ENCODE results near the gene DOCK7.
"Not testable (repeated sequence)": the region's sequence is repeated elsewhere in the genome, so short reads cannot be mapped to it uniquely, and the experiment has no call there.

Gene DOCK7

DNA sequence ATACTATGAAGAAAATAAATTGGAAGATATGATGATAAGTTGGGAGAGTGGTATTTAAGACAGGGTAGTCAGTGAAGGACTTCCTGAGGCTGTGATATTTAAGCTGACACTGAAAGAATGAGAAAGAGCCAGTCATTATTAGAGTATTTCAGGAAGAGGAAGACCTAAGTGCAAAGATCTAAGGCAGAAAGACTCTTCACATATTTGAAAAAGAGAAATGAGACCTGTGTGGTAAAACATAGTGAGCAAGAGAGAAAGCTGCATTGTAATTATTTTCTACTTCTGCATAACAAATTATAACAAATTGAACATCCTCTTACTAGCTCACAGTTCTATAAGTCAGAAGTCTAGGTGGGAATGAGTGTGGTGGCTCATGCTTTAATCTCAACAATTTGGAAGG lies 34.6 kb upstream of the DOCK7 start:
- no peak overlapping the region for H3K27ac ChIP-seq (ENCODE audit: low read depth, low read length)
- no peak overlapping the region for H3K9ac ChIP-seq (ENCODE audit: low read length)
- no peaks in the 10 kb centered on the region for H3K9me3 ChIP-seq (ENCODE audit: control insufficient read depth, insufficient read depth, low read depth, low read length)
- no peaks in the 10 kb centered on the region for H3K27me3 ChIP-seq (ENCODE audit: control insufficient read depth, insufficient read depth, low read length)
- H3K4me3 ChIP-seq (ENCODE audit: low read depth, low read length) = no peak overlapping the region
- peaks cover 13% of the 10 kb centered on the region for H3K4me1 ChIP-seq (ENCODE audit: control insufficient read depth, insufficient read depth, low read length)
- no peaks in the 10 kb centered on the region for H3K36me3 ChIP-seq (ENCODE audit: control insufficient read depth, insufficient read depth, low read length)

DNA sequence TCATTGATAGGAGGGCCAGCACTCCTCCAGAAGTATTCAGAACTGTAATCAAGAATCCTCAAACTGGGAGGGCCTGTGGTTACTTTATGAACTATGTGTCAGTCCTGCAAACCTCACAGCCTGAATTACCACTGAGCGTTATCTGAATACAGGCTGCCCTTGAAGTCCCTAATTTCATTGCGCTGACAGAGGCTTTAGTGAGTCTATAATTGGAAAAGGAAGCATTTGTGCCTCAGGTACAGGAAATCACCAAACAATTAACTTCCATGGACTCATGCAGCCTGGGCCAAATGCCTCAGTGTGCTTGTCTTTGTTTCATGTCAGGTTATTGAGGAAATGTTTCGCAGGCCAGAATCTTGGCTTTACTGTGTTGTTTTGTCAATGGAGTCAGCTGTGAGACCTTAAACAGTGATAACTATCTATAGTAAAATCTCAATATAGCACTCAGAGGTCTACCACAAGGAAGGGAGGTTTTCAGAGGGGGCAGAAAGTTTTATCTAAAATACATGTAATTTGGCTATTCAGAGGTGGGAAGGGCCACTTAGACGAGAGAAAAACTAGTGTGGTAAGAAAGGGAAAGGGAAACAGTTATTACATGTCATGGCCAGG lies 32.9 kb upstream of the DOCK7 start:
- Histone ChIP-seq H3K9ac (ENCODE audit: low read length) (no peak overlapping the region), H3K36me3 (ENCODE audit: control insufficient read depth, insufficient read depth, low read length) (no peaks in the 10 kb centered on the region), H3K27me3 (ENCODE audit: control insufficient read depth, insufficient read depth, low read length) (no peaks in the 10 kb centered on the region)

DNA sequence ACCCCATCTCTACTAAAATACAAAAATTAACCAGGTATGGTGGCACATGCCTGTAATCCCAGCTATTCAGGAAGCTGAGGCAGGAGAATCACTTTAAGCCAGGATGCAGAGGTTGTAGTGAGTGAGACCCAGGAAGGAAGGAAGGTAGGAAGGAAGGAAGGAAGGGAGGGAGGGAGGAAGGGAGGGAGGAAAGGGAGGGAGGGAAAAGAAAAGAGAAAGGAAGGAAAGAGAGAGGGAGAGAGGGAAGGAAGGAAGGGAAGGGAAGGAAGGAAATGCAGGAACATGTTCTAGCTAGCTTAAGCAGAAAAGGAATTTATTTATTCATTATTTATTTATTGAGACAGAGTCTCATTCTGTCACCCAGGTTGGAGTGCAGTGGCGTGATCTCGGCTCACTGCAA lies 30.2 kb upstream of the DOCK7 start:
- H3K27ac ChIP-seq (ENCODE audit: low read depth, low read length); H3K4me3 ChIP-seq (ENCODE audit: low read depth, low read length); H3K9me3 ChIP-seq (ENCODE audit: control insufficient read depth, insufficient read depth, low read depth, low read length); H3K27me3 ChIP-seq (ENCODE audit: control insufficient read depth, insufficient read depth, low read length); H3K36me3 ChIP-seq (ENCODE audit: control insufficient read depth, insufficient read depth, low read length); H3K9ac ChIP-seq (ENCODE audit: low read length); H3K4me1 ChIP-seq (ENCODE audit: control insufficient read depth, insufficient read depth, low read length): not testable (repeated sequence)

More for the DNA sequence above, 32.9 kb upstream of the DOCK7 start:
- H3K9me3 ChIP-seq (ENCODE audit: control insufficient read depth, insufficient read depth, low read depth, low read length) = no peaks in the 10 kb centered on the region
- peaks cover 12% of the 10 kb centered on the region for H3K4me1 ChIP-seq (ENCODE audit: control insufficient read depth, insufficient read depth, low read length)
- H3K4me3 ChIP-seq (ENCODE audit: low read depth, low read length) = no peak overlapping the region
- H3K27ac ChIP-seq (ENCODE audit: low read depth, low read length) = no peak overlapping the region

DNA sequence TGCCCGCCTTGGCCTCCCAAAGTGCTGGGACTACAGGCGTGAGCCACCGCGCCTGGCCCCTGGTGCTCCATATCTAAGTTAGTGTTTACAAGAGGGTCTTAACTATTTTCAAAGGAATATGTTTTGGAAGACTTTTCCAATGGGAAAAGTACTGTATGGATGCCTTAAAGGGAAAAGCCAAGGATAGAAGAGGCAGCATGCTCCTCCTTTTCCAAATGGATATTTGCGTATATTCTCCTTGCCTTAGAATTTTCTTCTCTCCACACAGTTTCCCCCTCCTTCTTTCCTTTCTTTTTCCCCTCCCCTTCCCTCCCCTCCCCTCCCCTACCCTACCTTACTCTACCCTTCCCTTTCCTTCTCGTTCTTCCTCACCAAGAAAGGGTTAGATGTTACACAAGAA lies 29.3 kb upstream of the DOCK7 start:
- Histone ChIP-seq H3K36me3 (ENCODE audit: control insufficient read depth, insufficient read depth, low read length) (no peaks in the 10 kb centered on the region), H3K27me3 (ENCODE audit: control insufficient read depth, insufficient read depth, low read length) (no peaks in the 10 kb centered on the region), H3K4me1 (ENCODE audit: control insufficient read depth, insufficient read depth, low read length) (peaks cover 6% of the 10 kb centered on the region; the same call in 1 of the 2 replicates), H3K4me3 (ENCODE audit: low read depth, low read length) (no peak overlapping the region), H3K9ac (ENCODE audit: low read length) (no peak overlapping the region), H3K27ac (ENCODE audit: low read depth, low read length) (no peak overlapping the region), H3K9me3 (ENCODE audit: control insufficient read depth, insufficient read depth, low read depth, low read length) (no peaks in the 10 kb centered on the region)

DNA sequence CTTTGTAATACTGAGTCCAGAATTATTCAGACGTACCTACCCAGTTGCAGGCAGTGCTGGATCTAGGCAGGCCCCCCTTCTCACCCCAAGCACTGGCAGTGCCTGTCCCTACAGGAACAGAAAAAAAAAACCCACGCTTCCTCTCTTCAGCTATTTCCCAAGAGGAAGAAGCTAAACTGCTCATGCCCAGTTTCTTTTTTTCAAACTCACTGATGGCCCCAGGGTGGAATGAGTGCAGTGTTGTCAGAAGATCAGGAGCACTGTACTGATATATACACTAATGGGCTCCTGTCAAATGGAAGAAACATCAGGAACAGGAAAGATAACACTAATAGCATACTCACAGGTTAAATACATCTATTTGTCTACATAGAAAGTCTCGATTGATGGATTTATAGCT lies 28.2 kb upstream of the DOCK7 start:
- Histone ChIP-seq H3K9me3 (ENCODE audit: control insufficient read depth, insufficient read depth, low read depth, low read length) (no peaks in the 10 kb centered on the region), H3K4me1 (ENCODE audit: control insufficient read depth, insufficient read depth, low read length) (peaks cover 6% of the 10 kb centered on the region; the same call in 1 of the 2 replicates), H3K9ac (ENCODE audit: low read length) (no peak overlapping the region), H3K27ac (ENCODE audit: low read depth, low read length) (no peak overlapping the region), H3K4me3 (ENCODE audit: low read depth, low read length) (no peak overlapping the region), H3K36me3 (ENCODE audit: control insufficient read depth, insufficient read depth, low read length) (no peaks in the 10 kb centered on the region), H3K27me3 (ENCODE audit: control insufficient read depth, insufficient read depth, low read length) (no peaks in the 10 kb centered on the region)

DNA sequence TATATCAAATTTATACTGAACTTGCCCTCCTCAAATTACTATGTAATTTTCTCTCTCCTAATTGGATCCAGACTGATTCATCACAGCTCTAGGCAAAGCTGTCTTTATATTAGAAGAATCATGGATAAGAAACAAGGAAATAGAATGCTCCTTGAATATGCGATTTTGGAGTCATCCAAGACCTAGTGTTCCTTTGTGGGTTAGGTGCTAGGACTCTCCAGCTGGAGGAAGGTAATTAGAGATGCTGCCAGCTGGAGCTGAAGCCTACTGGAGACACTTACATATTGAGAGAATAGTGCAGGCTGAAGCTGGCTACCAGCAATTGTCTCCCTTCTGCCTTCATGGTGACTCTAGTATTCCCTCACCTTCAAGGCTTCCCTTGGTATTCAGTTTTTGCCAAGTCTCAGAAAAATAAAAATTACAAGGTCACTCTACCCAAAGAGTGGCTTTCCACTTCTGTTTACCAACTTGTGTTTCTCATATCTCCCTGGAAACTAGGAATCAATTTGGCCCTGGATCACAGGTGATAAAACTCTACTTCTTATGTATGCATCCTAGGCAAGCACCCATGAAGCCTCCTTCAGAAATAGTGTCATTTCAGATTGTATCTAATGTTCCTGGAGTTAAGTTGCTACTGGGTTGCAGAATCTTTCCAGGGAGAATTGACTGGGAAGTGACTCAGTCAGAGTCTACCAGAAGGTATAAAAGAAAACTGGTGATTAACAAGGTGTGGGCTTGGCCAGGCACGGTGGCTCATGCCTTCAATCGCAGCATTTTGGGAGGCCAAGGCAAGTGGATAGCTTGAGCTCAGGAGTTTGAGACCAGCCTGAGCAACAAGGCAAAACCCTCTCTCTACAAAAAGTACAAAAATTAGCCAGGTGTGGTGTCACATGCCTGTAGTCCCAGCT lies 24.4 kb upstream of the DOCK7 start:
- no peak overlapping the region for H3K9ac ChIP-seq (ENCODE audit: low read length)

DNA sequence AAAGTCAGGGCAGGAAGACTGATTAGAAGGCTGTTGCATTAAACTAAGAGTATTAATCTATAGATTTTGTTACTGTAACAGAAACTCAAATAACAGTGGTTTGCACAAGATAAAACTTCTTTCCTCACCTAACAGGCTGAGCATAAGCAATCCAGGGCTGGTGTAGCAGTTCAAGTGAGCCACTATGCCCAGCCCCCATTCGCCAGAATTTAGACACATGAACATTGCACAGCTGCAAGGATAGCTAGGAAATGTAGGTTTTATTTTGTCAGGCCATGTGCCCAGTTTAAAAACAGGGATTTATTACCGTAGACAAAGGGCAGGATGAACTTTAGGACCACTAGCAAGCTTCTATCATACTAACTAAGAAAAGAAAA lies 19.5 kb upstream of the DOCK7 start:
- H3K4me3 ChIP-seq (ENCODE audit: low read depth, low read length) = no peak overlapping the region
- no peak overlapping the region for H3K27ac ChIP-seq (ENCODE audit: low read depth, low read length)

More for the DNA sequence above, 24.4 kb upstream of the DOCK7 start:
- Histone ChIP-seq H3K9me3 (ENCODE audit: control insufficient read depth, insufficient read depth, low read depth, low read length) (no peaks in the 10 kb centered on the region), H3K36me3 (ENCODE audit: control insufficient read depth, insufficient read depth, low read length) (no peaks in the 10 kb centered on the region), H3K27me3 (ENCODE audit: control insufficient read depth, insufficient read depth, low read length) (no peaks in the 10 kb centered on the region), H3K27ac (ENCODE audit: low read depth, low read length) (no peak overlapping the region), H3K4me3 (ENCODE audit: low read depth, low read length) (no peak overlapping the region), H3K4me1 (ENCODE audit: control insufficient read depth, insufficient read depth, low read length) (no peaks in the 10 kb centered on the region)

DNA sequence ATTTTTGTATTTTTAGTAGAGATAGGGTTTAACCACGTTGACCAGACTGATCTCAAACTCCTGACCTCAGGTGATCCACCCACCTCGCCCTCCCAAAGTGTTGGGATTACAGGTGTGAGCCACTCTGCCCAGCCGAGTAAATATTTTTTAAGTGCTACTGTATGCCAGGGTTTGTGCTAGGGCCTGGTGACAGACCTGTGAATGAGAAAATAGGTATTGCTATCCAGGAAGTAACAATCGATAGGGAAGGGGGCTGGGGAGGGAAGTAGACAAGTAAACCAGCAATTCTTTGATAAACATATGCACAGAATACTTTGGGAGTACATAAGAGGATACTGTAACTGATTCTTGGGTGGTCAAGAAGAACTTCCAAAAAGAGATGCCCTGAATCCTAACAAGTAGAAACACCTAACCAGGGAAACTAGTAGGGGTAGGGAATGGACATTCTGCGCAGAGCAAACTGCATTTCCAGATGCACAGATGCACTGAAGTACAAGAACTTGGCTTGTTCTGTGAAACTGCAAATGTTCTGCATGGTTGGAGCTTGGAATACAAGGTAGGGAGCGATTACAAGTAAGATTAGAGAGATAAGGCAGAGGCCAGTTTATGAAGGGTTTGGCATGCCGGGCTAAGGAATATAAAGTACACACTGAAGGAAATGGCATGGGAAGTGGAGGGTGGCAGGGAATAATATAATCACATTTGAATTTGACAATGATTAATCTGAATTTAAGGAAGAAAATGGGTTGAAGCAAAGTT lies 19.0 kb upstream of the DOCK7 start:
- H3K9me3 ChIP-seq (ENCODE audit: control insufficient read depth, insufficient read depth, low read depth, low read length) = peaks cover 13% of the 10 kb centered on the region
- no peaks in the 10 kb centered on the region for H3K27me3 ChIP-seq (ENCODE audit: control insufficient read depth, insufficient read depth, low read length)
- H3K36me3 ChIP-seq (ENCODE audit: control insufficient read depth, insufficient read depth, low read length) = no peaks in the 10 kb centered on the region; the same call in 1 of the 2 replicates
- no peak overlapping the region for H3K9ac ChIP-seq (ENCODE audit: low read length)
- no peak overlapping the region for H3K4me3 ChIP-seq (ENCODE audit: low read depth, low read length)
- no peak overlapping the region for H3K27ac ChIP-seq (ENCODE audit: low read depth, low read length)
- no peaks in the 10 kb centered on the region for H3K4me1 ChIP-seq (ENCODE audit: control insufficient read depth, insufficient read depth, low read length)

More for the DNA sequence above, 19.5 kb upstream of the DOCK7 start:
- Histone ChIP-seq H3K4me1 (ENCODE audit: control insufficient read depth, insufficient read depth, low read length) (no peaks in the 10 kb centered on the region), H3K36me3 (ENCODE audit: control insufficient read depth, insufficient read depth, low read length) (no peaks in the 10 kb centered on the region; the same call in 1 of the 2 replicates), H3K9ac (ENCODE audit: low read length) (no peak overlapping the region), H3K9me3 (ENCODE audit: control insufficient read depth, insufficient read depth, low read depth, low read length) (peaks cover 13% of the 10 kb centered on the region), H3K27me3 (ENCODE audit: control insufficient read depth, insufficient read depth, low read length) (no peaks in the 10 kb centered on the region)

DNA sequence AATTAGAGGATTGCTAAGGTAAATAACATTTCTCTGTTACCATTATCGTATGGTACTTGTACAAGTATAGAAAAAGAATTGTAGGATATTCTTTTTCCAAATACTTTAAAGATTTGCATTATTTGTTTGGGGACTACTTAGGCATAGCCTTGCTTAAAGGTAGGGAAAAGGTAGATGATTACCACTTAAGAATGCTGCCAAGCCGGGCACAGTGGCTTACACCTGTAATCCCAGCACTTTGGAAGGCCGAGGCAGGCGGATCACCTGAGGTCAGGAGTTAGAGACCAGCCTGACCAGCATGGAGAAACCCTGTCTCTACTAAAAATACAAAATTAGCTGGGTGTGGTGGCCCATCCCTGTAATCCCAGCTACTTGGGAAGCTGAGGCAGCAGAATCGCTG lies 10.0 kb upstream of the DOCK7 start:
- not testable (repeated sequence) for H3K9me3 ChIP-seq (ENCODE audit: control insufficient read depth, insufficient read depth, low read depth, low read length); H3K4me3 ChIP-seq (ENCODE audit: low read depth, low read length); H3K36me3 ChIP-seq (ENCODE audit: control insufficient read depth, insufficient read depth, low read length); H3K9ac ChIP-seq (ENCODE audit: low read length); H3K27me3 ChIP-seq (ENCODE audit: control insufficient read depth, insufficient read depth, low read length); H3K27ac ChIP-seq (ENCODE audit: low read depth, low read length); H3K4me1 ChIP-seq (ENCODE audit: control insufficient read depth, insufficient read depth, low read length)

DNA sequence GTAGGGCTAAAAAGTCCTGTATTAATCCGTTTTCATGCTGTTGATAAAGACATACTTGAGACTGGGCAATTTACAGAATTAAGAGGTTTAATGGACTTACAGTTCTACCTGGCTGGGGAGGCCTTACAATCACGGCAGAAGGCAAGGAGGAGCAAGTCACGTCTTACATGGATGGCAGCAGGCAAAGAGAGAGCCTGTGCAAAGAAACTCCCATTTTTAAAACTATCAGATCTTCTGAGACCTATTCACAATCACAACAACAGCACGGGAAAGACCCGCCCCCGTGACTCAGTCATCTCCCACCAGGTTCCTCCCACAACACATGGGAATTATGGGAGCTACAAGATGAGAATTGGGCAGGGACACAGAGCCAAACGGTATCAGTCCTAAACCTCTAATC lies 6.3 kb upstream of the DOCK7 start:
- H3K27me3 ChIP-seq (ENCODE audit: control insufficient read depth, insufficient read depth, low read length); H3K27ac ChIP-seq (ENCODE audit: low read depth, low read length); H3K36me3 ChIP-seq (ENCODE audit: control insufficient read depth, insufficient read depth, low read length); H3K9ac ChIP-seq (ENCODE audit: low read length); H3K4me3 ChIP-seq (ENCODE audit: low read depth, low read length); H3K9me3 ChIP-seq (ENCODE audit: control insufficient read depth, insufficient read depth, low read depth, low read length): not testable (repeated sequence)
- H3K4me1 ChIP-seq (ENCODE audit: control insufficient read depth, insufficient read depth, low read length) = peaks cover 15% of the 10 kb centered on the region

DNA sequence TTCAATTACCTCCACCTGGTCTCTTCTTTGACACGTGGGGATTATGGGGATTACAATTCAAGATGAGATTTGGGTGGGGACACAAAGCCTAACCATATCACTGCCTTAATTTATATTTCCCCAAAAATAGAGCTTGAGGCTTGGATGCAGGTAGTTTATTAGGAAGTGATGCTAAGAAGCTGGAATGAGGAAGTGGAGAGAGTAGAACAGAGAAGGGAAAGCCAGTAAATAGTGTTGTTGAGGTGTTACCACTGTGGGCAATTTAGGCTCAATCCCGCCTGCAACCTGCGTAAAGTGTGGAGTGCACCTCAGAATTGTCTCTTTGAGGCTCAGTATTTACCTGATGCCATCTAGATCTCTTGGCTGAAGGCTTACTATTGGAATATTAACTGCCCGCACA lies 4.9 kb upstream of the DOCK7 start:
- Histone ChIP-seq H3K27me3 (ENCODE audit: control insufficient read depth, insufficient read depth, low read length) (no peaks in the 10 kb centered on the region), H3K4me3 (ENCODE audit: low read depth, low read length) (no peak overlapping the region), H3K27ac (ENCODE audit: low read depth, low read length) (no peak overlapping the region), H3K9ac (ENCODE audit: low read length) (no peak overlapping the region), H3K9me3 (ENCODE audit: control insufficient read depth, insufficient read depth, low read depth, low read length) (peaks cover 2% of the 10 kb centered on the region; the same call in 1 of the 2 replicates), H3K36me3 (ENCODE audit: control insufficient read depth, insufficient read depth, low read length) (no peaks in the 10 kb centered on the region), H3K4me1 (ENCODE audit: control insufficient read depth, insufficient read depth, low read length) (peaks cover 19% of the 10 kb centered on the region)

Data from HUES6 (cell line).